OCI-LY7 (cell line): ENCODE results near the gene IFNL3. TPM values are rescaled to one million over a fixed set of nuclear protein-coding genes. Genes with fewer than 3 reads are reported as not detected.

Experiments
- BruUV-seq: library from RNA; stranded (reverse); fragments of 400-500 nt; replicated peaks from 2 replicates; lab custom pipeline; 2021; lab: Mats Ljungman, UMichigan
- CTCF ChIA-PET: fragments of 300-600 bp; sonication (Branson Sonifier 250); formaldehyde crosslinking; loops from one replicate; lab custom pipeline; 2022; ENCODE audit warnings: antibody characterized with exemption; ENCODE audit not compliant: unreplicated experiment; lab: Charles Lee
- POLR2A ChIA-PET: fragments of 300-600 bp; sonication (Branson Sonifier 250); formaldehyde crosslinking; loops from one replicate; lab custom pipeline; 2022; ENCODE audit warnings: antibody characterized with exemption; lab: Charles Lee
- DNase-seq: peaks from one replicate; pipeline ENCODE4 v3.0.0-alpha.2; 2015; ENCODE audit warnings: low spot score
- H2AFZ ChIP-seq: fragments of 200-600 bp; sonication (generic), shearing (Covaris generic); 2 replicates; pipeline ENCODE4 v1.6.1; 2014; ENCODE audit warnings: mild to moderate bottlenecking, antibody characterized with exemption, low read length, moderate library complexity
- H3K27ac ChIP-seq: fragments of 200-600 bp; sonication (generic); 2 replicates; pipeline ENCODE4 v1.5.1; 2014; ENCODE audit warnings: mixed run types, low read depth, mild to moderate bottlenecking, moderate library complexity, low read length, inconsistent platforms; ENCODE audit not compliant: poor library complexity, severe bottlenecking
- H3K36me3 ChIP-seq: fragments of 200-600 bp; sonication (generic); 2 replicates; pipeline ENCODE4 v1.6.1; 2014; ENCODE audit warnings: mild to moderate bottlenecking, antibody characterized with exemption, low read length, moderate library complexity, mixed read lengths; ENCODE audit not compliant: insufficient read depth
- H3K4me1 ChIP-seq: fragments of 200-600 bp; sonication (generic); 2 replicates; pipeline ENCODE4 v1.5.1; 2014; ENCODE audit warnings: mild to moderate bottlenecking, low read length; ENCODE audit not compliant: insufficient read depth, poor library complexity, severe bottlenecking
- H3K4me2 ChIP-seq: fragments of 200-600 bp; sonication (generic); 2 replicates; pipeline ENCODE4 v1.6.1; 2014; ENCODE audit warnings: mild to moderate bottlenecking, low read length
- H3K4me3 ChIP-seq: fragments of 200-600 bp; sonication (generic); 2 replicates; pipeline ENCODE4 v1.5.1; 2014; ENCODE audit warnings: mild to moderate bottlenecking, low read depth, low read length; ENCODE audit not compliant: poor library complexity, severe bottlenecking
- H3K79me2 ChIP-seq: fragments of 200-600 bp; sonication (generic); 2 replicates; pipeline ENCODE4 v1.6.1; 2016; ENCODE audit warnings: low read depth, mild to moderate bottlenecking, low read length, moderate library complexity, mixed read lengths; ENCODE audit not compliant: insufficient read depth
- H3K9me2 ChIP-seq: fragments of 200-600 bp; sonication (generic); 2 replicates; pipeline ENCODE4 v1.6.1; 2016; ENCODE audit warnings: mild to moderate bottlenecking, low read length, mixed read lengths; ENCODE audit not compliant: insufficient read depth
- H3K9me3 ChIP-seq: fragments of 200-600 bp; sonication (generic); 2 replicates; pipeline ENCODE4 v1.6.1; 2014; ENCODE audit warnings: mild to moderate bottlenecking, mixed run types, low read length, mixed read lengths
- H4K20me1 ChIP-seq: fragments of 200-600 bp; sonication (generic); 2 replicates; pipeline ENCODE4 v1.6.1; 2014; ENCODE audit warnings: mild to moderate bottlenecking, antibody characterized with exemption, low read length, moderate library complexity, mixed read lengths; ENCODE audit not compliant: insufficient read depth
- EZH2phosphoT487 ChIP-seq: fragments of 200-600 bp; sonication (generic); IDR thresholded peaks from 2 replicates; pipeline ENCODE4 v1.6.1; 2018; ENCODE audit warnings: low read depth, borderline replicate concordance, mild to moderate bottlenecking, mixed run types, antibody characterized with exemption, low read length, moderate library complexity, mixed read lengths
- intact Hi-C: fragments of 100-400 bp; cut with micrococcal nuclease; formaldehyde crosslinking; loops from one replicate; pipeline ENCODE4 v1.10.0; 2022; ENCODE audit not compliant: unreplicated experiment
- total RNA-seq, 2 experiments: library from RNA; depleted of rRNA in 1 of 2; stranded (reverse); fragments of >200 nt in 1 of 2; shearing (Covaris generic) in 1 of 2; gene quantifications; 2 replicates each; pipeline ENCODE4 v1.2.3, GENCODE V29; 2014 to 2022
- TF ChIP-seq, protein P1 (sequence below): fragments of 200-600 bp; sonication (generic); conservative IDR thresholded peaks from 2 replicates; pipeline ENCODE4 v1.5.1; 2014; ENCODE audit warnings: mild to moderate bottlenecking, antibody characterized with exemption, low read length, moderate library complexity, mixed read lengths

Gene IFNL3
- total RNA-seq, 2 experiments from 2014 or later = not detected

DNA sequence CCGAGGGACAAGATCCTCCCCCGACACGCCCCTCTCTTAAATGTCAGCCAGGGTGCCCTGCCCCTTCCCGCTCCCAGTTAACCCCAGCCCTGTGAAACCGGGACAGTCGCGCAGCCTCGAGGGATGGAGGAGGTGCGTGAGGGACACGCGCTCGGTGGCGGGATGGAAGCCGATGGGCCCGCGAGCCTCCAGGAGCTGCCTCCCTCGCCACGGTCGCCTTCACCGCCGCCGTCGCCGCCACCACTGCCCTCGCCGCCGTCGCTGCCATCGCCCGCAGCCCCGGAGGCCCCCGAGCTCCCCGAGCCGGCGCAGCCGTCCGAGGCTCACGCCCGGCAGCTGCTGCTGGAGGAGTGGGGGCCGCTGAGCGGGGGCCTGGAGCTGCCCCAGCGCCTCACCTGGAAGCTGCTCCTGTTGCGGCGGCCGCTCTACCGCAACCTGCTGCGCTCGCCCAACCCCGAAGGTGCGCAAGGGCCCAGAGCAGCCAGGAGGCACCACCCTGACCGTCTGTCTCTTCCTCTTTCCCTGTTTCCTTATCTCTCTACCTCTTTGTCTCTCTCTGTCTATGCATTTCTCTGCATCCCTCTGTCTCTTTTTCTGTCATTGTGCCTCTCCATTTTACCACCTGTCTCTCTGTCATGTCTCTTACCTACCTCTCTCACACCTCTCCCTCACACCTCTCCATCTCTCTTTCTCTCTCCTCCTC, 47.8 kb downstream of the IFNL3 start, which contains the start of gene NCCRP1:
Gene NCCRP1 (plus strand): TSS at position 105 of the 703 bp plus-strand sequence. CDS start 19 bp downstream, at position 124.
- no peak within 1 kb of the TSS for H3K4me2 ChIP-seq
- H3K4me3 ChIP-seq = no peak within 1 kb of the TSS
- H3K4me1 ChIP-seq = no peaks in the 10 kb centered on the region
- no peak within 1 kb of the TSS for H3K27ac ChIP-seq
- H3K79me2 ChIP-seq = no peaks in the 10 kb centered on the region
- BruUV-seq = no TSS peak
- no peaks in the 10 kb centered on the region for H4K20me1 ChIP-seq
- no peak within 1 kb of the TSS for H2AFZ ChIP-seq
- H3K9me3 ChIP-seq = no peaks in the 10 kb centered on the region
- no peaks in the 10 kb centered on the region for H3K9me2 ChIP-seq
- ChIA-PET POLR2A (no interaction called here), CTCF (no interaction called here)
- no peak for DNase-seq
- TF ChIP-seq EZH2phosphoT487 = no peak
- TF ChIP-seq, protein P1, sequence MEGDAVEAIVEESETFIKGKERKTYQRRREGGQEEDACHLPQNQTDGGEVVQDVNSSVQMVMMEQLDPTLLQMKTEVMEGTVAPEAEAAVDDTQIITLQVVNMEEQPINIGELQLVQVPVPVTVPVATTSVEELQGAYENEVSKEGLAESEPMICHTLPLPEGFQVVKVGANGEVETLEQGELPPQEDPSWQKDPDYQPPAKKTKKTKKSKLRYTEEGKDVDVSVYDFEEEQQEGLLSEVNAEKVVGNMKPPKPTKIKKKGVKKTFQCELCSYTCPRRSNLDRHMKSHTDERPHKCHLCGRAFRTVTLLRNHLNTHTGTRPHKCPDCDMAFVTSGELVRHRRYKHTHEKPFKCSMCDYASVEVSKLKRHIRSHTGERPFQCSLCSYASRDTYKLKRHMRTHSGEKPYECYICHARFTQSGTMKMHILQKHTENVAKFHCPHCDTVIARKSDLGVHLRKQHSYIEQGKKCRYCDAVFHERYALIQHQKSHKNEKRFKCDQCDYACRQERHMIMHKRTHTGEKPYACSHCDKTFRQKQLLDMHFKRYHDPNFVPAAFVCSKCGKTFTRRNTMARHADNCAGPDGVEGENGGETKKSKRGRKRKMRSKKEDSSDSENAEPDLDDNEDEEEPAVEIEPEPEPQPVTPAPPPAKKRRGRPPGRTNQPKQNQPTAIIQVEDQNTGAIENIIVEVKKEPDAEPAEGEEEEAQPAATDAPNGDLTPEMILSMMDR = no peak
- intact Hi-C loops = no loop called here
- no peaks in the 10 kb centered on the region for H3K36me3 ChIP-seq

DNA sequence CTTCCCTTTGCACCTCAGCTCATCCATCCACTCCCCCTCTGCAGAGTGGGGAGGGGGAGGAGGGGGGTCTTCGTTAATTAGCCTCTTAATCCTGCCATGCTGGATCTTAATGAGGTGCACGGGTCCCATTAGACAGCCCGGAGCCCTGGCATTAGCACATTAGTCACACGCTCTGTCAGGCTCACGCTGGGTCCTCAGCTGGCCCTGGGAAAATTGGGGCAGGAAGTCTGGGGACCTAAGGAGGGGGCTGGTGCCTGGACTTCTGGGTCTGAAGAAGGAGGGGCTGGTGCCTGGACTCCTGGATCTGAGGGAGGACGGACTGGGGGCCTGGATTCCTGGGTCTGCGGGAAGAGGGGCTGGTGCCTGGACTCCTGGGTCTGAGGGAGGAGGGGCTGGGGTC, 48.5 kb downstream of the IFNL3 start:
- no peaks in the 10 kb centered on the region for H3K79me2 ChIP-seq
- H3K27ac ChIP-seq = no peak overlapping the region
- ChIA-PET CTCF (no interaction called here), POLR2A (no interaction called here)
- DNase-seq = no peak
- no peaks in the 10 kb centered on the region for H3K9me3 ChIP-seq
- H3K4me3 ChIP-seq = no peak overlapping the region
- H3K4me2 ChIP-seq = no peak overlapping the region
- no peak overlapping the region for H2AFZ ChIP-seq
- no peaks in the 10 kb centered on the region for H4K20me1 ChIP-seq
- intact Hi-C loops = no loop called here
- H3K4me1 ChIP-seq = no peaks in the 10 kb centered on the region
- no peak for TF ChIP-seq EZH2phosphoT487
- TF ChIP-seq, protein P1 = no peak
- BruUV-seq = no TSS peak
- no peaks in the 10 kb centered on the region for H3K9me2 ChIP-seq
- H3K36me3 ChIP-seq = no peaks in the 10 kb centered on the region

DNA sequence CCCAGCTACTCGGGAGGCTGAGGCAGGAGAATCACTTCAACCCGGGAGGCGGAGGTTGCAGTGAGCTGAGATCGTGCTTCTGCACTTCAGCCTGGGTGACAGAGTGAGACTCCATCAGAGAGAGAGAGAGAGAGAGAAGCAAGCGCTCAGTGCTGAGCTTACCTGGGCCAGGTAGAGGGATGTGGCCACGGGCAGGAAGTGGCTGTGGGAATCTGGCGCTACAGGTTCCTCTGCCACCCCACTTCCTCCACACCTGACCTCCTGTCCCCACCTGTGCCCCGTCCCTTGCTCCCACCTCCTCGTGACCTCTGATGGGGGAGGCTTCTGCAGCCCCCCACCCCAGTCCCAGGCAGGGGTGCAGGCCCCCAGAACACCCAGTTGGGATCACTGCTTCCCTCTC, 49.1 kb downstream of the IFNL3 start:
- Histone ChIP-seq H3K27ac (no peak overlapping the region), H3K9me2 (no peaks in the 10 kb centered on the region), H2AFZ (no peak overlapping the region), H3K36me3 (no peaks in the 10 kb centered on the region), H3K4me3 (no peak overlapping the region), H3K9me3 (no peaks in the 10 kb centered on the region), H3K4me1 (no peaks in the 10 kb centered on the region), H3K79me2 (no peaks in the 10 kb centered on the region), H3K4me2 (no peak overlapping the region), H4K20me1 (no peaks in the 10 kb centered on the region)
- TF ChIP-seq, protein P1 = no peak
- TF ChIP-seq EZH2phosphoT487 = no peak
- ChIA-PET POLR2A (no interaction called here), CTCF (no interaction called here)
- no peak for DNase-seq
- BruUV-seq = no TSS peak
- intact Hi-C loops = no loop called here
